ENCODE results near the gene POU3F3.

The POU3F3 gene

DNA sequence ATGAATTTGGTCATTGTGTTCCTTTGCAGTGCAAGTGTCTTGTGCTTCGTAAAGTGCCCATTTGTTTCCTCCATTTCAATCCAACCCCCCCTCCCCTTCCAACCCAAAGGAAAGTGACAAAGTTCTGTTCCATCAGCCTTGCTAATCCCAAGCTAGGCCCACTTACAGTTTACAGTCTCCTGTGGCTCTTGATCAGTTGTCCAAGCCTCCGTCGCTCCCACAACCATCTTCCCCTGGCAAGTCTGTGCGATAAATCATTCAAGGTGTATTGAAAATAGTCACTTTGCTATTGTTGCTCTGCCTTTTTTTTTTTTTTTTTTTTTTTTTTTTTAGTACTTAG, 6.5 kb downstream of the POU3F3 start:
- no peak for DNase-seq (ENCODE audit: low read depth in 3 of 3)

DNA sequence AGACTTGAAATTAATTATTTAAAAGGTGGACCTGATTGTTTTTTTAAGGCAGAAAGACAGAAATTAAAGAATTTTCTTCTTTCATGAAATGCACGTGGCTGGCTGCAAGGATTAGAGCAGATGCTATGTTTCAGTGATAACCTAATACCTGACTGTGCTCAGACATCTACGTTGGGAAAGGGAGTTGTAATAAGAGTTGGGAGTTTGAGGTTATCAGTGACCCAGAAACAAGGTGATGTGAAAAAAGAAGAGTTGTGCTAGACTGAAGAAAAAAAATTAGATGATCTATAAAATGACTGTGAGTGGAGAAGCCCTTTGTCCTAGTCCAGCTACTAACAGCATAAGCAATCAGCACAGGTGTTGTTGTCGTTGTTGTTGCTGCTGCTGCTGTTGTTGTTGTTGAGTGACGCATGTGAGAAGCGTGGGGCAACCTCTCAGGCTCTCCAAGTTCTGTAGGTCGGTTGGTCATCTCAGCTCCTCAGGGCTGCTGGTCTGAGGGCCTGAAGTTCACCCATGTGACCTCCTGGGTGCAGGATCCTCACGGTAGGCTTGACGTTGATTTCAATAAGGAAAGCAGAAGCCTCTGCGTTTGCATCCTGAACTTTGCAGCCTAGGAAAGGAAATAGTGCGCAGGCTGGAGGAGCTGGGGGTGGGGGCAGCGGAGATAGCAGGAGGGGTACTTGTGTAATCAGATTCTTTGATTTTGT, 7.6 kb downstream of the POU3F3 start:
- DNase-seq (ENCODE audit: low read depth in 3 of 3): no peak

DNA sequence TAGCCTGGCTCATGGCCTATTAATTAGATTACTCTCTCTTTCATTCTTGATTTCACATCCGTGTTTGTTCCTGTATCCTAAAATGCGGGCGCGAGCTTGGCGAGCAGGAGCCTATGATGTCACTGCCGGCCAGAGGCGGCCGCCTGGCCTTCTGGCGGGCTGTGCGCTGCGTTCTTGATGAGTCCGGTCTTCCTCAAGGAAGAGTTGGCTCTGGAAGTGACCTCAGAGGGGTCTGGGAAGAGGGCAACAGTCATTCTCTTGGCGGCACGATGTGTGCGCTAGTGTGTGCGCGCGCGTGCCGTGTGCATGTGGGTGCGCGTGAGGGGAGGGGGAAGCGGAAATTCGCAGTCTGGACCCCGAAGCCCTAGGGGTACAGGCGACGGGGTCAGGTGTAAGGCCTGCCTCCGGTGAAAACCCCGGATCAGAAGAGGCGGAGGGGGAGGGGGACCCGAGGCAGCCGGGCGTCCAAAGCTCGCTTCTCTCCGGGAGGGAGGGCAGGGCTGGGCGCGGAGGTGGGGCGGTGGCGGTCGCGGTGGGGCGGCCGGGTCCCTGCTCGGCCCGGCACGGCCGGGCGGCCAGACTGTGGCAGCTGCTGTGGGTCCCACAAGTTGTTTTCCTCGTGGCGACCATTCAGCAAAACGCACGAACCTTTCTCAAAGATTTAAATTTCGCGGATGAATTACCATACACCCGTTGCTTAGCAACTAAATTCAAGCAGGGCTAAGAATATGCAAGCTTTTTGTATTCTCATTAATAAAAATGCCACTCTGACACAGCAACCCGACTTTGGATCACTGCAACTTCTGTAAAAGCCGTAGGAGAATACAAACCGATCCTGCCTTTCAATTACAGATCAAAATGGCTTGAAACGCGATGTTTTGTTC, 8.4 kb downstream of the POU3F3 start:
- DNase-seq (ENCODE audit: low read depth in 3 of 3): no peak

DNA sequence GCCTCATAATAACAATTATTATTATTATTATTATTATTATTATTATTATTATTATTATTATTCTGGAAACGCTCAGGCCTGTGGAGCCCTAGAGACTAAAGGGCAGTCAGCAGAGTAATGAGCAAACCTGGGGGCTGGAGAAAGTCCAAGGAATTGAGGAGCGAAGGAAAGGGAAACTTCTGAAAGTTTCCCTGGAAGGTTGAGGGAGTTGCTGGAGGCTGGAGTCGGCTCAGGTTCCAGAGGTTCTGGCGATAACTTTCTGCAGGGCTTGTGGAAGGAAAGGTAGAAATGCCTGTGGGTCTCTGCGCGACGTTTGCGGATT, 9.2 kb downstream of the POU3F3 start:
- no peak for DNase-seq (ENCODE audit: low read depth in 3 of 3)

DNA sequence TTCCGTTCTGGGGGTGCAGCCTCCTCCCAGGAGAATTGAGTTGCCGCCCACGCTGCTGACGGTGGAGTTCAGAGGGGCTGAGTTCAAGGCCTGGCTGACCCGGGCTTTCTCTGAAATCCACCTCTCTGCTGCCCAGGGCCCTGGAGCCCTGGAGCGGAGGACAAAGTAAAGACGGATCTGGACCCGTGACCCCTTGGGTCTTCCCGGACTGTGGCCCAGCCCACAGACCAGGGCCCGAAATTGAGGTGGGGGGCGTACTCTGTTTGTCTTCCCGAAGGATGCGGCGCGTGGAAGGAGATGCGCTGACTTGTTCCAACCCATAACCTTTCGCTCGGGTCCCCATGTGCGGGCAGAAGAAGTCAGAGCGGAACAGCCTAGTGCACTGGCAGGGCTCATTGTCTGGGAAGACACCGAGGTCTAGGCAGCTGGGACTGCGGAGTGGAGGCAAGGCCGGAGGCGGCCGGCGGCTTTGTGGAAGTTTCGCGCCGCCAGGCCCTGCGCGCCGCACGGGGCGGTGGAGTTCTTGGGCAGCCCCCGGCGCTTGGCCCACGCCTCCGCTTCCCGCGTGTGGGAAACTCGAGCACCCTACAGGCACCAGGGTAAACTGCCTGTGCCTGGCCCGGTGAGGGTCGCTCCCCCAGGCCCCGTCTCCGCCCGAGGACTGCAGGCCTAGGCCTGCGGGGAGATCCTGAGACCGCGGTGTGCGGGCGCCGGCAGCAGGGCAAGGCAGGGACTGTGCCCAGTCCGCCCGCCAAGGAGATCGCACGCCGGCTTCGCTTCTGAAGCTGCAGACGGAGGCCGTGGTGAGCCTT, 9.8 kb downstream of the POU3F3 start:
- DNase-seq (ENCODE audit: low read depth in 3 of 3): no peak

DNA sequence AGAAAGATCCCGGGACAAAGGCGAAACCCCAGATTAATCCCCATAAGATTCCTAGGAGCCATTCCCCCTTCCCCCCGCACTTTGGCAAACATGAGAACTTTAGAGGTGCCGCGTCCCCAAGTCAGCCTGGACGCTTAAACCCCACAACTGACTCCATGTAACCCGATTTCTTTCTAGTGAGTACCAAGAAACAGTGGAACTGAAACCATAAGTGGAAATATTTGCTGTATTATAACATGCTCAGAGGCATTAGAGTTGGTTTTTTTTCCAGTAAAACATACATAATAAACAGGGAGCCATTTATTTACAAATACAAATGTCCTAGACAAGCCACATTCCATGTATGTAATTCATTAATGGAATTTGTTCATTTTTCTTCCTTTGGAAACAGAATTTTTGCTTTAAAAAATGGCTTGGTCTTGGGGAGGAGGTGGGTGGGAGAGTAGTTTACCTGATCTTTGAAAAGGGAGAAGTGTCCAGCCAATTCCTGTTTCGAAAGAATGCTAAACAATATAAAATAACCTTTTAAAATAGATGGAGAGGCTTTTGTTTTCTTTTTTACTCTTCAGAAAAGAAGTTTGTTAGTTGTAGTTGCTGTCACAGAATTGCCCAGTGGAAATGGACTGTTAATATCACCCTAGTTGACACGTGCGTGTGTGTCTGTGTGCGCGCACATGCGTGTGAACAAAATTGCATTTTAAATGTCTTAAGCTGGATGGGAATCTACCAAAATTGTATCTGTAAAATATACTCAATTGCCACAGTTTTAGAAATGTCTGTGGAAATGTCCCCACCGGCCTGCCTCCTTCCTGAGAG, 10.6 kb downstream of the POU3F3 start:
- DNase-seq (ENCODE audit: low read depth in 3 of 3): no peak

- DNase-seq (ENCODE audit: low read depth in 3 of 3): no peak
These were observed 11.2 kb downstream of the POU3F3 start for GRCh38 chr2:104865096-104865470.

GRCh38 chr2:104866122-104866864, 12.4 kb downstream of the POU3F3 start:
- no peak for DNase-seq (ENCODE audit: low read depth in 3 of 3)

- no peak for DNase-seq (ENCODE audit: low read depth in 3 of 3)
These were observed 13.2 kb downstream of the POU3F3 start for GRCh38 chr2:104866883-104867812.

GRCh38 chr2:104867813-104868504, 14.0 kb downstream of the POU3F3 start:
- no peak for DNase-seq (ENCODE audit: low read depth in 3 of 3)

GRCh38 chr2:104868505-104868866, 14.6 kb downstream of the POU3F3 start:
- DNase-seq (ENCODE audit: low read depth in 3 of 3): no peak

DNA sequence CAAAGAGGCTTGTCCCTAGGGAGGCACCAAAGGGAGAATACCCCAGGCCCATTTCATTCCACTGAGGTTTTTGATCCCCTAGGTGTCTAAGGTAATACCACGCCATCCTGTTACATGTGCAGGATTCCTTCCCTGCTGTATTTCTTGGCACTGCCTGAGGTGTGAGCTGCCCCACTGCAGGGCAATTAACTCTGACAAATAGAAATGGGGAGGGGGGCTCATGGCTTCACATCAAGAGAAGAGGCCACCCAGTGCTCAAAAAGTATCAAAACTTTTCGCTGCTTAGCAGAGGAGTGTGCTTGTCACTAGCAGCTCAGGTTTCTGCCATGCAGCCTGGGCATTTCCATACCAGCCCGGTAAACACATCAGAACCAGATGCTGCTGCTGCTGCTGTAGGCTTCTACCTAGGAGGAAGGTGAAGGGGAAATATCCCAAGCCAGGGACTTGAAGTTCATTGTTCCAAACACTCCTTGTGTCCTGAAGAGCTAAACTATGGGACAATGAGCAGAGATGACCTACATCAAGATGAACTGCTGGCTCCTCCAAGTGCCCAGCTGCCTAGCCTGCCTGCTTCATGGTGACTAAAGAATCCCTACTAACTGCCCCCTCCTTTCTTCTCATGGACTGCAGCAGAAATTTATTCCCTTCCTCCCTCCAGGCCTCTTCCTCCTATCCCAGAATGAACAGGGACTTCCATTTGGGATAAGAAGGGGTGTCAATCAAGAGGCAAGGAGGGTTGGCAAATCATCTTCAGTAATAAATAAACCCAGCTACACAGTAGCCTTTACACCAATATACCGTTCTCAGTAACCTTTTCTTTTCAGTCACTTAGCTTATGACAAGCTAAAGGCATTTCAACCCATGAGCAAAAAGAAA, 16.4 kb downstream of the POU3F3 start:
- DNase-seq (ENCODE audit: low read depth in 3 of 3): no peak

GRCh38 chr2:104871649-104871971, 17.7 kb downstream of the POU3F3 start:
- DNase-seq (ENCODE audit: low read depth in 3 of 3): no peak

DNA sequence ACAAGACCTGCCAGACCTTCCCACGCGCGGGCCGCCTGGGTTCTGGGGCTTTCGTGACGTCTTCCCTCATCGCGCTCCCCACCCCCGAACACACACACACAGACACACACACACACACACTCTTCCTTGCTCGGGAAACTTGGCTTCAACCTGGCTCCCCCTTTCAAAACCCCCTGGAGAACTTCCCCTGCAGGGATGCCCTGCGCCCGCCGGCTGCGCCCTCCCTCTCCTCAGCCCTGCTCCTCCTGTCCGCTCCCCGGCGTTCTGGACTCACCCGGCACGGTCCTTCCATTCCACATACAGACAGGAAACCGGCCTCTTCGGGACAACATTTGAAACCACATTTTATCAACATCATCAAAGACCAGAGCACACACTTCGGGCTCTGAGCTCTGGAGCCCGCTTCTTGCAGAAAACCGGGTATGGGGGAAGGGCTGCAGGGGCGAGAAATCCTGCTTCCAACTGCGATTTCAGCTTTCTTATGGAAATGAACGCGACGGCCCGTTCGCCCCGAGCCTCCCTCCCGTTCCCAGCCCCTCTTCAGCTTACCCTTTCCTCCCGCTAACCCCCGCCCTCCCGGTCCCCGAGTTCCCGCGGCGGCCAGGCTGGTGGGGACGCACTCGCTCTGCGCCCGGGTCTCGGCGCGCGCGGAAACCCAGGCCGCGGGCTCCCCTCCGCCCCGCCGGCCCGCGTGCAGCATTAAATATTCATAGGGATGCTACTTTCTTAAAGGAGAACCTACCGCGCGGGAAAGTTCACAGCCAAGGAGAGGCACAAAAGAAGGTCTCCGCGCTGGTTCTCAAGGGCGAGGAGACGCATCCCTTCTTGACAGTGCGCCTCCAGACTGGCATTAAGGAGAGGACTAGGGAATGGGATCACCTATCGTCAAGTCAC, 18.3 kb downstream of the POU3F3 start:
- DNase-seq (ENCODE audit: low read depth in 3 of 3): no peak

- DNase-seq (ENCODE audit: low read depth in 3 of 3): no peak
These were observed 19.2 kb downstream of the POU3F3 start for GRCh38 chr2:104872866-104873688.

GRCh38 chr2:104873689-104874054, 19.8 kb downstream of the POU3F3 start:
- no peak for DNase-seq (ENCODE audit: low read depth in 3 of 3)

DNA sequence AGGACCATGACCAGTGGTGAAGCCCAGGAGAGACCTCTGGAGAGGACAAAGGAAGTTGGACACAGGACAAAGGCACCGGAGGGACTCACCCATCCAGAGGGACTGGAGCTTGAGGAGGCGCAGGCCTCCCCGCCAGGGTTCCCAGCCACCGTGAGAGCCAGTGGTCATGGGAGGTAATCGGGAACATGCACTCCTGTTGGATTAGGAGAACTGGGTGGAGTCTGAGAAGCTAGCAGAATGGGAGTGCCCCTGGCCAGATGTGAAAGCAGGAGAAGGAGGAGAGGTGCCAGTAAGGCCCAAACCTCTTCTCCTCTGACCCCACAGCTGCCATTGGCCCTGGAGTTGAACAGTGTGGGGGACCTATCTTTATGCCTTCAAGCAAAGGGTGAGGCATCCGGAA, 20.3 kb downstream of the POU3F3 start:
- no peak for DNase-seq (ENCODE audit: low read depth in 3 of 3)
